ENCODE measurements around the gene LCOR.
"Not testable (repeated sequence)": the region's sequence is repeated elsewhere in the genome, so short reads cannot be mapped to it uniquely, and the experiment has no call there.

LCOR gene

GRCh38 chr10:96840841-96841518 lies 8.9 kb downstream of the LCOR start:
- no peak for DNase-seq

- DNase-seq = no peak
These were observed 11.0 kb downstream of the LCOR start for GRCh38 chr10:96842896-96843723.

GRCh38 chr10:96843823-96844222 lies 11.7 kb downstream of the LCOR start:
- DNase-seq = no peak

- DNase-seq = no peak
These were observed 14.3 kb downstream of the LCOR start for GRCh38 chr10:96846395-96846794.

- DNase-seq = no peak
These were observed 14.8 kb downstream of the LCOR start for GRCh38 chr10:96846926-96847325.

- not testable (repeated sequence) for DNase-seq
These were observed 15.3 kb downstream of the LCOR start for GRCh38 chr10:96847356-96847755.

GRCh38 chr10:96850113-96850512 lies 18.0 kb downstream of the LCOR start:
- DNase-seq = no peak

- no peak for DNase-seq
These were observed 18.7 kb downstream of the LCOR start for GRCh38 chr10:96850825-96851224.

- no peak for DNase-seq
These were observed 19.2 kb downstream of the LCOR start for GRCh38 chr10:96851281-96851680.

GRCh38 chr10:96856317-96856716 lies 24.2 kb downstream of the LCOR start:
- DNase-seq = no peak

GRCh38 chr10:96857301-96858012 lies 25.4 kb downstream of the LCOR start:
- DNase-seq = no peak

- DNase-seq = no peak
These were observed 26.1 kb downstream of the LCOR start for GRCh38 chr10:96858038-96858705.

GRCh38 chr10:96858706-96859050 lies 26.6 kb downstream of the LCOR start:
- DNase-seq = no peak

- DNase-seq = no peak
These were observed 28.7 kb downstream of the LCOR start for GRCh38 chr10:96860631-96861277.

- no peak for DNase-seq
These were observed 31.9 kb downstream of the LCOR start for GRCh38 chr10:96863922-96864543.

- no peak for DNase-seq
These were observed 41.0 kb downstream of the LCOR start for GRCh38 chr10:96873086-96873485.

GRCh38 chr10:96873756-96874467 lies 41.8 kb downstream of the LCOR start:
- DNase-seq = no peak

GRCh38 chr10:96878057-96878456 lies 46.0 kb downstream of the LCOR start:
- DNase-seq = no peak

- DNase-seq = no peak
These were observed 48.5 kb downstream of the LCOR start for GRCh38 chr10:96880575-96880974.

- DNase-seq = no peak
These were observed 57.5 kb downstream of the LCOR start for GRCh38 chr10:96889415-96890171.

GRCh38 chr10:96890172-96890513 lies 58.0 kb downstream of the LCOR start:
- DNase-seq = no peak

All from CD4-positive, alpha-beta T cell treated with Interleukin-1 beta for 1 hour (primary cell).